GM18502 (cell line): ENCODE data around the gene RPS18.
A peak's percentile ranks its signal among the peaks of the same experiment; 100 is the strongest.

Experiments
- ATAC-seq: cut with Tn5 transposase; IDR thresholded peaks from one replicate; pipeline ENCODE4 v1.9.1; 2021; ENCODE audit warnings: mild to moderate bottlenecking; ENCODE audit not compliant: unreplicated experiment, poor library complexity

The RPS18 gene

GRCh38 chr6:33313105-33313708, 41.3 kb downstream of the RPS18 start:
- ATAC-seq, result no peak

- ATAC-seq, result peak; percentile 38
Measured at GRCh38 chr6:33313709-33314514, 42.0 kb downstream of the RPS18 start, which contains the start of gene TAPBP. TAPBP (minus strand) TSS chr6:33314078; CDS start chr6:33314041, 37 bp downstream.

GRCh38 chr6:33314515-33314942, 42.7 kb downstream of the RPS18 start:
- no peak for ATAC-seq

- ATAC-seq, result no peak
Measured at GRCh38 chr6:33314943-33315792, 43.3 kb downstream of the RPS18 start.

GRCh38 chr6:33315793-33316602, 44.1 kb downstream of the RPS18 start:
- no peak for ATAC-seq

- no peak for ATAC-seq
Measured at GRCh38 chr6:33316603-33317418, 44.9 kb downstream of the RPS18 start.

GRCh38 chr6:33317419-33317668, 45.5 kb downstream of the RPS18 start:
- no peak for ATAC-seq

- ATAC-seq, result peak; percentile 56
Measured at GRCh38 chr6:33317669-33318425, 46.0 kb downstream of the RPS18 start, which contains the start of gene ZBTB22. ZBTB22 (minus strand) TSS chr6:33317744; CDS start chr6:33316916, 828 bp downstream.

GRCh38 chr6:33318426-33319073, 46.7 kb downstream of the RPS18 start:
- no peak for ATAC-seq

- ATAC-seq, result no peak
Measured at GRCh38 chr6:33319939-33320314, 48.1 kb downstream of the RPS18 start.

GRCh38 chr6:33320315-33321181, 48.7 kb downstream of the RPS18 start:
- no peak for ATAC-seq

GRCh38 chr6:33321227-33321626, 49.4 kb downstream of the RPS18 start:
- ATAC-seq, result no peak

GRCh38 chr6:33323623-33323948, 51.7 kb downstream of the RPS18 start:
- no peak for ATAC-seq

GRCh38 chr6:33324125-33324524, 52.2 kb downstream of the RPS18 start:
- no peak for ATAC-seq
